IMR-90 (cell line): Measurements from ENCODE around the gene CTNNA2. TPM values are rescaled to one million over a fixed set of nuclear protein-coding genes. Genes with fewer than 3 reads are reported as not detected.

ENCODE experiments used
- ATAC-seq: fragments of 200-7000 bp; cut with Tn5 transposase; 2 replicates; pipeline ENCODE4 v1.9.1; 2020; ENCODE audit warnings: low read depth, mild to moderate bottlenecking, moderate library complexity
- BruUV-seq: library from RNA; stranded (reverse); fragments of 400-500 nt; replicated peaks from 2 replicates; lab custom pipeline; 2021; lab: Mats Ljungman, UMichigan
- CTCF ChIA-PET: fragments of 300-600 bp; formaldehyde crosslinking; extraction: SDS; loops from one replicate; lab custom pipeline; 2021; ENCODE audit warnings: antibody characterized with exemption; lab: Yijun Ruan, JAX
- POLR2A ChIA-PET: fragments of 300-600 bp; sonication (Branson Sonifier 250); formaldehyde crosslinking; loops from one replicate; lab custom pipeline; 2022; ENCODE audit warnings: antibody characterized with exemption; ENCODE audit not compliant: unreplicated experiment; lab: Charles Lee
- DNase-seq: peaks from one replicate; pipeline ENCODE4 v3.0.0; 2013
- H2AFZ ChIP-seq: replicated peaks from 2 replicates; pipeline ENCODE3; 2013; ENCODE audit warnings: low read length, mild to moderate bottlenecking; ENCODE audit not compliant: poor library complexity
- H2AK5ac ChIP-seq: 2 replicates; pipeline ENCODE4 v1.6.1; 2013; ENCODE audit warnings: low read depth, low read length, inconsistent platforms
- H2AK9ac ChIP-seq: replicated peaks from 2 replicates; pipeline ENCODE3; 2013; ENCODE audit warnings: mild to moderate bottlenecking, low read depth, low read length, moderate library complexity; ENCODE audit not compliant: poor library complexity
- H2BK120ac ChIP-seq: 2 replicates; pipeline ENCODE4 v1.6.1; 2013; ENCODE audit warnings: low read depth, low read length, inconsistent platforms
- H2BK15ac ChIP-seq: 3 replicates; pipeline ENCODE4 v1.6.1; 2013; ENCODE audit warnings: low read depth, low read length, inconsistent platforms
- H2BK20ac ChIP-seq: 2 replicates; pipeline ENCODE4 v1.6.1; 2013; ENCODE audit warnings: low read depth, mild to moderate bottlenecking, inconsistent platforms, low read length, moderate library complexity
- H2BK5ac ChIP-seq: 2 replicates; pipeline ENCODE4 v1.6.1; 2013; ENCODE audit warnings: mild to moderate bottlenecking, low read depth, low read length, inconsistent platforms; ENCODE audit not compliant: poor library complexity, severe bottlenecking
- H3K14ac ChIP-seq: replicated peaks from 2 replicates; pipeline ENCODE4 v1.6.1; 2013; ENCODE audit warnings: low read depth, low read length, inconsistent platforms
- H3K18ac ChIP-seq: 2 replicates; pipeline ENCODE4 v1.6.1; 2013; ENCODE audit warnings: low read depth, low read length, control low read depth
- H3K23ac ChIP-seq: 2 replicates; pipeline ENCODE4 v1.6.1; 2013; ENCODE audit warnings: low read depth, low read length, inconsistent platforms
- H3K27ac ChIP-seq: 2 replicates; pipeline ENCODE4 v1.5.1; 2013; ENCODE audit warnings: mild to moderate bottlenecking, control low read depth, low read length; ENCODE audit not compliant: insufficient read depth
- H3K27me3 ChIP-seq: 2 replicates; pipeline ENCODE4 v1.6.1; 2013; ENCODE audit warnings: low read length; ENCODE audit not compliant: control insufficient read depth, insufficient read depth
- H3K36me3 ChIP-seq: 2 replicates; pipeline ENCODE4 v1.6.1; 2013; ENCODE audit warnings: low read length, mixed read lengths; ENCODE audit not compliant: control insufficient read depth, insufficient read depth
- H3K4ac ChIP-seq: 2 replicates; pipeline ENCODE4 v1.6.1; 2013; ENCODE audit warnings: low read depth, low read length, inconsistent platforms
- H3K4me1 ChIP-seq: 2 replicates; pipeline ENCODE4 v1.6.1; 2013; ENCODE audit warnings: low read length, mixed read lengths; ENCODE audit not compliant: control insufficient read depth, insufficient read depth
- H3K4me2 ChIP-seq: 2 replicates; pipeline ENCODE4 v1.6.1; 2013; ENCODE audit warnings: low read depth, mild to moderate bottlenecking, control low read depth, low read length, moderate library complexity
- H3K4me3 ChIP-seq: 2 replicates; pipeline ENCODE4 v1.5.1; 2013; ENCODE audit warnings: low read depth, mild to moderate bottlenecking, control low read depth, low read length, moderate library complexity; ENCODE audit not compliant: insufficient read depth
- H3K56ac ChIP-seq: 2 replicates; pipeline ENCODE4 v1.6.1; 2013; ENCODE audit warnings: low read length, inconsistent platforms; ENCODE audit not compliant: insufficient read depth; ENCODE audit errors: extremely low read depth
- H3K79me1 ChIP-seq, 2 experiments: 2 replicates each; pipeline ENCODE4 v1.6.1; 2013; ENCODE audit warnings: low read length in 2 of 2, inconsistent platforms in 1 of 2, low read depth in 1 of 2
- H3K9ac ChIP-seq: 2 replicates; pipeline ENCODE4 v1.6.1; 2013; ENCODE audit warnings: low read depth, low read length, control low read depth
- H3K9me1 ChIP-seq: 2 replicates; pipeline ENCODE4 v1.6.1; 2013; ENCODE audit warnings: low read length, inconsistent platforms; ENCODE audit not compliant: insufficient read depth
- H3K9me3 ChIP-seq: 2 replicates; pipeline ENCODE4 v1.6.1; 2013; ENCODE audit warnings: low read length; ENCODE audit not compliant: control insufficient read depth, insufficient read depth
- H4K20me1 ChIP-seq: 2 replicates; pipeline ENCODE4 v1.6.1; 2013; ENCODE audit warnings: low read length, inconsistent platforms; ENCODE audit not compliant: insufficient read depth
- H4K5ac ChIP-seq: 2 replicates; pipeline ENCODE4 v1.6.1; 2013; ENCODE audit warnings: mild to moderate bottlenecking, low read depth, low read length, control low read depth
- H4K8ac ChIP-seq, 2 experiments: 2 replicates each; pipeline ENCODE4 v1.6.1; 2013; ENCODE audit warnings: low read depth in 2 of 2, low read length in 2 of 2, control low read depth in 1 of 2, inconsistent platforms in 1 of 2
- H4K91ac ChIP-seq: 2 replicates; pipeline ENCODE4 v1.6.1; 2013; ENCODE audit warnings: low read depth, low read length, inconsistent platforms; ENCODE audit not compliant: insufficient read depth
- BHLHE40 ChIP-seq: fragments of 150-350 bp; IDR thresholded peaks from 2 replicates; pipeline ENCODE4 v1.6.1; 2016; ENCODE audit warnings: mild to moderate bottlenecking, low read depth, low read length
- CEBPB ChIP-seq: IDR thresholded peaks from 2 replicates; pipeline ENCODE4 v1.6.1; 2012; ENCODE audit warnings: low read depth, low read length, improper control_type of control experiment
- CHD1 ChIP-seq: IDR thresholded peaks from 2 replicates; pipeline ENCODE4 v1.6.1; 2012; ENCODE audit warnings: low read depth, low read length, improper control_type of control experiment
- FOS ChIP-seq: fragments of 150-350 bp; IDR thresholded peaks from 2 replicates; pipeline ENCODE4 v1.6.1; 2016; ENCODE audit warnings: low read depth, low read length
- MAFK ChIP-seq: IDR thresholded peaks from 2 replicates; pipeline ENCODE4 v1.6.1; 2012; ENCODE audit warnings: low read depth, low read length, improper control_type of control experiment
- NFE2L2 ChIP-seq: fragments of 150-350 bp; IDR thresholded peaks from 2 replicates; pipeline ENCODE4 v1.6.1; 2016; ENCODE audit warnings: low read depth, mild to moderate bottlenecking, low read length
- POLR2A ChIP-seq: IDR thresholded peaks from 2 replicates; pipeline ENCODE4 v1.6.1; 2012; ENCODE audit warnings: mild to moderate bottlenecking, low read depth, low read length
- RAD21 ChIP-seq: IDR thresholded peaks from 2 replicates; pipeline ENCODE4 v1.6.1; 2012; ENCODE audit warnings: low read length, improper control_type of control experiment
- RFX5 ChIP-seq: IDR thresholded peaks from 2 replicates; pipeline ENCODE4 v1.8.0; 2012; ENCODE audit warnings: low read depth, mild to moderate bottlenecking, low read length, moderate library complexity
- WGBS, 2 experiments: methylation state at CpG; one replicate each; pipeline versions ENCODE4 v1.1.5 to v1.1.7; 2013; ENCODE audit warnings: missing lambda C conversion rate in 2 of 2; ENCODE audit not compliant: insufficient read length in 1 of 2; ENCODE audit errors: extremely low coverage in 2 of 2; 5-methylcytosine and 5-hydroxymethylcytosine counted together
- dilution Hi-C: fragments of 300-500 bp; cut with HindIII; formaldehyde crosslinking; loops from one replicate; pipeline ENCODE4 v1.14.3; 2018; ENCODE audit warnings: low sequenced_read_pairs; ENCODE audit not compliant: unreplicated experiment
- in situ Hi-C: fragments of 300-500 bp; cut with MboI; formaldehyde crosslinking; loops from 3 replicates; pipeline ENCODE4 v1.14.3; 2019; ENCODE audit warnings: low sequenced_read_pairs, inconsistent platforms, mixed read lengths
- intact Hi-C: fragments of 100-400 bp; cut with micrococcal nuclease; formaldehyde crosslinking; loops from 2 replicates; pipeline ENCODE4 v1.10.0; 2022
- polyA plus RNA-seq, 3 experiments: library from polyadenylated mRNA; depleted of rRNA; stranded (reverse); fragments of >200 nt; gene quantifications; 2 replicates each; pipeline ENCODE4 v1.2.3, GENCODE V29; 2012; ENCODE audit warnings: low replicate concordance in 1 of 3
- total RNA-seq: library from RNA; depleted of rRNA; stranded (reverse); fragments of >200 nt; gene quantifications from 2 replicates; pipeline ENCODE4 v1.2.3, GENCODE V29; 2012
- TF ChIP-seq, protein P1 (sequence below): fragments of 150-350 bp; IDR thresholded peaks from 2 replicates; pipeline ENCODE4 v1.6.1; 2017; ENCODE audit warnings: mild to moderate bottlenecking, antibody characterized with exemption, low read length, low read depth
- TF ChIP-seq, protein P2 (sequence below): conservative IDR thresholded peaks from 2 replicates; pipeline ENCODE4 v1.5.1; 2012; ENCODE audit warnings: mild to moderate bottlenecking, low read depth, low read length, improper control_type of control experiment

Gene CTNNA2
- total and polyA plus RNA-seq, 2 of the 4 experiments (the other 2 are of a cell fraction): not detected

DNA sequence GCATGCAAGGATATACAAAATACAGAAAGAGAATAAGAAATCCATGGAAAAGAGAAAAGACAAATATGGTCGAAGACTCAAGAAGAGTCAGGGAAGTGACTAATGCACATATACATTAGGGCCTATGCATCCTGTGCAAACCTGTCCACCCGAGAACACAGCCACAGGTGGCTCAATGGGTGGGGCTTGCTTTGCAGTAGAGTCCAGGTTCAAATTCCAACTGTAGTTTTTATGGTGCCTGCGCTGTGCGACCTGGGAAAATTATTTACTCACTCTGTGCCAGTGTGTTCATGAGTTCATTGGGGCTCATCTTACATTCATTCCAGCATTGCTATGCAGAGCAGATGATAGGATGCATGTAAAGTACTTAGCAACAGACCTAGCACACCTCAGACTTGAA is 244.7 kb downstream of the CTNNA2 start:
- ATAC-seq (no peak), DNase-seq (no peak)
- no CpG with 5 or more reads among the region's 4 CpGs for WGBS, 2 experiments
- Histone ChIP-seq H2BK5ac (no peak overlapping the region), H3K18ac (no peak overlapping the region), H4K5ac (no peak overlapping the region), H3K9ac (no peak overlapping the region), H4K8ac (no peak overlapping the region), H2AK5ac (no peak overlapping the region), H3K27me3 (no peaks in the 10 kb centered on the region), H2AK9ac (no peak overlapping the region), H3K14ac (no peak overlapping the region), H3K36me3 (no peaks in the 10 kb centered on the region), H3K4ac (no peak overlapping the region), H3K79me1 (no peaks in the 10 kb centered on the region), H3K9me3 (no peaks in the 10 kb centered on the region), H3K4me3 (no peak overlapping the region), H2BK20ac (no peak overlapping the region), H4K20me1 (no peaks in the 10 kb centered on the region), H2BK120ac (no peak overlapping the region), H3K56ac (no peak overlapping the region), H3K27ac (no peak overlapping the region), H4K91ac (no peak overlapping the region), H3K9me1 (no peaks in the 10 kb centered on the region), H3K23ac (no peak overlapping the region), H3K4me1 (no peaks in the 10 kb centered on the region), H2AFZ (no peak overlapping the region), H3K4me2 (no peak overlapping the region), H2BK15ac (no peak overlapping the region)
- POLR2A ChIA-PET: no interaction called here
- BruUV-seq: no TSS peak
- dilution Hi-C loops: no loop called here
- TF ChIP-seq MAFK (no peak), RAD21 (no peak), CHD1 (no peak), CEBPB (no peak), RFX5 (no peak), BHLHE40 (no peak), POLR2A (no peak), FOS (no peak), NFE2L2 (no peak)
- TF ChIP-seq, protein P1, sequence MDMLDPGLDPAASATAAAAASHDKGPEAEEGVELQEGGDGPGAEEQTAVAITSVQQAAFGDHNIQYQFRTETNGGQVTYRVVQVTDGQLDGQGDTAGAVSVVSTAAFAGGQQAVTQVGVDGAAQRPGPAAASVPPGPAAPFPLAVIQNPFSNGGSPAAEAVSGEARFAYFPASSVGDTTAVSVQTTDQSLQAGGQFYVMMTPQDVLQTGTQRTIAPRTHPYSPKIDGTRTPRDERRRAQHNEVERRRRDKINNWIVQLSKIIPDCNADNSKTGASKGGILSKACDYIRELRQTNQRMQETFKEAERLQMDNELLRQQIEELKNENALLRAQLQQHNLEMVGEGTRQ: no peak
- TF ChIP-seq, protein P2, sequence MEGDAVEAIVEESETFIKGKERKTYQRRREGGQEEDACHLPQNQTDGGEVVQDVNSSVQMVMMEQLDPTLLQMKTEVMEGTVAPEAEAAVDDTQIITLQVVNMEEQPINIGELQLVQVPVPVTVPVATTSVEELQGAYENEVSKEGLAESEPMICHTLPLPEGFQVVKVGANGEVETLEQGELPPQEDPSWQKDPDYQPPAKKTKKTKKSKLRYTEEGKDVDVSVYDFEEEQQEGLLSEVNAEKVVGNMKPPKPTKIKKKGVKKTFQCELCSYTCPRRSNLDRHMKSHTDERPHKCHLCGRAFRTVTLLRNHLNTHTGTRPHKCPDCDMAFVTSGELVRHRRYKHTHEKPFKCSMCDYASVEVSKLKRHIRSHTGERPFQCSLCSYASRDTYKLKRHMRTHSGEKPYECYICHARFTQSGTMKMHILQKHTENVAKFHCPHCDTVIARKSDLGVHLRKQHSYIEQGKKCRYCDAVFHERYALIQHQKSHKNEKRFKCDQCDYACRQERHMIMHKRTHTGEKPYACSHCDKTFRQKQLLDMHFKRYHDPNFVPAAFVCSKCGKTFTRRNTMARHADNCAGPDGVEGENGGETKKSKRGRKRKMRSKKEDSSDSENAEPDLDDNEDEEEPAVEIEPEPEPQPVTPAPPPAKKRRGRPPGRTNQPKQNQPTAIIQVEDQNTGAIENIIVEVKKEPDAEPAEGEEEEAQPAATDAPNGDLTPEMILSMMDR: no peak
- intact Hi-C loops: no loop called here
- CTCF ChIA-PET: no interaction called here
- in situ Hi-C loops: loop anchor here (25.0 kb wide), 1 partner anchor 95 kb away; no protein-coding TSS in a partner anchor
